Vagina (tissue), 2 donors: Measurements from ENCODE around the gene ZBTB7C.

Experiments
- CTCF ChIP-seq, 3 experiments: fragments of 450-650 bp in 2 of 3; fragments of 200-600 bp in 1 of 3; sonication (generic) in 1 of 3; IDR thresholded peaks; one replicate each; pipeline ENCODE4 v1.5.1; 2017 to 2019; ENCODE audit warnings: antibody characterized with exemption in 3 of 3, mild to moderate bottlenecking in 2 of 3, moderate library complexity in 2 of 3
- POLR2A ChIP-seq, 2 donors: fragments of 450-650 bp; IDR thresholded peaks; one replicate each; pipeline ENCODE4 v1.6.1; 2017; ENCODE audit warnings: antibody characterized with exemption in 2 of 2, mild to moderate bottlenecking in 2 of 2, moderate library complexity in 2 of 2

GRCh38 chr18:48263914-48264902 is 145.0 kb downstream of the ZBTB7C start:
- TF ChIP-seq CTCF (IDR thresholded peaks at IDR 0.05) (no peak), POLR2A (IDR thresholded peaks at IDR 0.05) (no peak)
